Central memory CD8-positive, alpha-beta T cell (primary cell): Measurements from ENCODE around the gene IPO8.
A peak's percentile ranks its signal among the peaks of the same experiment; 100 is the strongest.

ENCODE experiments used
- ATAC-seq: fragments of 150-1000 bp; cut with Tn5 transposase; replicated peaks from 2 replicates; pipeline ENCODE4 v1.10.0; 2022; ENCODE audit warnings: mild to moderate bottlenecking, moderate FRiP score, moderate number of reproducible peaks; ENCODE audit not compliant: poor library complexity, severe bottlenecking; ENCODE audit errors: extremely low read depth
- DNase-seq, 2 donors: peaks; one replicate each; pipeline ENCODE4 v3.0.0; 2021; ENCODE audit warnings: low spot score in 2 of 2
- H3K27ac Mint-ChIP-seq: one replicate; pipeline ENCODE4 v1.8.0; 2022; ENCODE audit warnings: low read depth, mild to moderate bottlenecking, moderate library complexity, mixed read lengths
- H3K27me3 Mint-ChIP-seq: one replicate; pipeline ENCODE4 v1.8.0; 2022; ENCODE audit warnings: mixed read lengths
- H3K36me3 Mint-ChIP-seq: one replicate; pipeline ENCODE4 v1.8.0; 2022; ENCODE audit warnings: mild to moderate bottlenecking, moderate library complexity, mixed read lengths; ENCODE audit not compliant: insufficient read depth
- H3K4me1 Mint-ChIP-seq: one replicate; pipeline ENCODE4 v1.8.0; 2022; ENCODE audit warnings: mixed read lengths
- H3K4me3 Mint-ChIP-seq: one replicate; pipeline ENCODE4 v1.8.0; 2022; ENCODE audit warnings: mild to moderate bottlenecking, moderate library complexity, mixed read lengths
- H3K9me3 Mint-ChIP-seq: one replicate; pipeline ENCODE4 v1.8.0; 2022; ENCODE audit warnings: mixed read lengths

IPO8 gene

GRCh38 chr12:30695199-30696102, at the start of gene IPO8:
Gene IPO8, minus strand, starts transcription at chr12:30695869. Its CDS starts 222 bp downstream, at chr12:30695647.
- H3K27ac Mint-ChIP-seq = peak within 1 kb of the TSS; percentile 94
- no peaks in the 10 kb centered on the region for H3K27me3 Mint-ChIP-seq
- ATAC-seq (peak; percentile 84), DNase-seq (peak; percentile 65 to 72)
- H3K4me3 Mint-ChIP-seq = peak within 1 kb of the TSS; percentile 95
- peaks cover 36% of the 10 kb centered on the region for H3K4me1 Mint-ChIP-seq
- H3K36me3 Mint-ChIP-seq = peaks cover 6% of the 10 kb centered on the region
- no peaks in the 10 kb centered on the region for H3K9me3 Mint-ChIP-seq

GRCh38 chr12:30744321-30744720, 48.7 kb upstream of the IPO8 start:
- ATAC-seq = no peak
- Mint-ChIP-seq H3K27ac (no peak overlapping the region), H3K36me3 (peaks cover 10% of the 10 kb centered on the region), H3K9me3 (no peaks in the 10 kb centered on the region), H3K4me3 (no peak overlapping the region), H3K27me3 (no peaks in the 10 kb centered on the region), H3K4me1 (peaks cover 21% of the 10 kb centered on the region)
- DNase-seq = no peak

- Mint-ChIP-seq H3K4me3 (no peak overlapping the region), H3K27ac (no peak overlapping the region), H3K4me1 (peaks cover 17% of the 10 kb centered on the region), H3K27me3 (no peaks in the 10 kb centered on the region), H3K36me3 (peaks cover 20% of the 10 kb centered on the region), H3K9me3 (no peaks in the 10 kb centered on the region)
- ATAC-seq = no peak
- DNase-seq = no peak
Observed at GRCh38 chr12:30740274-30740673, 44.6 kb upstream of the IPO8 start.

- H3K9me3 Mint-ChIP-seq = no peaks in the 10 kb centered on the region
- peaks cover 17% of the 10 kb centered on the region for H3K4me1 Mint-ChIP-seq
- ATAC-seq (no peak), DNase-seq (no peak)
- H3K4me3 Mint-ChIP-seq = no peak overlapping the region
- H3K27ac Mint-ChIP-seq = no peak overlapping the region
- no peaks in the 10 kb centered on the region for H3K27me3 Mint-ChIP-seq
- peaks cover 24% of the 10 kb centered on the region for H3K36me3 Mint-ChIP-seq
Observed at GRCh38 chr12:30739020-30739419, 43.4 kb upstream of the IPO8 start.

GRCh38 chr12:30732954-30733637, 37.4 kb upstream of the IPO8 start:
- H3K4me1 Mint-ChIP-seq = peaks cover 10% of the 10 kb centered on the region
- no peak overlapping the region for H3K27ac Mint-ChIP-seq
- no peaks in the 10 kb centered on the region for H3K9me3 Mint-ChIP-seq

GRCh38 chr12:30730011-30730410, 34.3 kb upstream of the IPO8 start:
- no peak for DNase-seq
- Mint-ChIP-seq H3K27me3 (no peaks in the 10 kb centered on the region), H3K27ac (no peak overlapping the region), H3K4me1 (peaks cover 7% of the 10 kb centered on the region), H3K4me3 (no peak overlapping the region), H3K9me3 (no peaks in the 10 kb centered on the region), H3K36me3 (peaks cover 23% of the 10 kb centered on the region)
- ATAC-seq = no peak

More at GRCh38 chr12:30732954-30733637, 37.4 kb upstream of the IPO8 start:
- H3K36me3 Mint-ChIP-seq = peaks cover 27% of the 10 kb centered on the region
- no peaks in the 10 kb centered on the region for H3K27me3 Mint-ChIP-seq
- H3K4me3 Mint-ChIP-seq = no peak overlapping the region
- DNase-seq = no peak
- no peak for ATAC-seq

GRCh38 chr12:30729547-30729946, 33.9 kb upstream of the IPO8 start:
- DNase-seq (no peak), ATAC-seq (no peak)
- no peaks in the 10 kb centered on the region for H3K9me3 Mint-ChIP-seq
- peaks cover 21% of the 10 kb centered on the region for H3K36me3 Mint-ChIP-seq
- no peak overlapping the region for H3K27ac Mint-ChIP-seq
- H3K27me3 Mint-ChIP-seq = no peaks in the 10 kb centered on the region
- H3K4me3 Mint-ChIP-seq = no peak overlapping the region
- H3K4me1 Mint-ChIP-seq = peaks cover 7% of the 10 kb centered on the region

GRCh38 chr12:30726647-30727046, 31.0 kb upstream of the IPO8 start:
- Mint-ChIP-seq H3K4me1 (peaks cover 7% of the 10 kb centered on the region), H3K4me3 (no peak overlapping the region), H3K27ac (no peak overlapping the region), H3K27me3 (no peaks in the 10 kb centered on the region), H3K36me3 (peaks cover 34% of the 10 kb centered on the region), H3K9me3 (no peaks in the 10 kb centered on the region)
- DNase-seq = no peak
- no peak for ATAC-seq

- DNase-seq (no peak), ATAC-seq (no peak)
- Mint-ChIP-seq H3K36me3 (peaks cover 36% of the 10 kb centered on the region), H3K4me3 (no peak overlapping the region), H3K9me3 (no peaks in the 10 kb centered on the region), H3K27me3 (no peaks in the 10 kb centered on the region), H3K4me1 (peaks cover 7% of the 10 kb centered on the region), H3K27ac (no peak overlapping the region)
Observed at GRCh38 chr12:30725739-30726138, 30.1 kb upstream of the IPO8 start.

- H3K27me3 Mint-ChIP-seq = no peaks in the 10 kb centered on the region
- no peaks in the 10 kb centered on the region for H3K9me3 Mint-ChIP-seq
- H3K4me3 Mint-ChIP-seq = no peak overlapping the region
- H3K36me3 Mint-ChIP-seq = peaks cover 34% of the 10 kb centered on the region
- H3K27ac Mint-ChIP-seq = no peak overlapping the region
- DNase-seq (no peak), ATAC-seq (no peak)
- no peaks in the 10 kb centered on the region for H3K4me1 Mint-ChIP-seq
Observed at GRCh38 chr12:30719060-30719459, 23.4 kb upstream of the IPO8 start.

- Mint-ChIP-seq H3K4me1 (no peaks in the 10 kb centered on the region), H3K9me3 (no peaks in the 10 kb centered on the region), H3K27me3 (no peaks in the 10 kb centered on the region), H3K4me3 (no peak overlapping the region), H3K27ac (no peak overlapping the region), H3K36me3 (peaks cover 4% of the 10 kb centered on the region)
- DNase-seq (no peak), ATAC-seq (no peak)
Observed at GRCh38 chr12:30707613-30708342, 12.1 kb upstream of the IPO8 start.

- Mint-ChIP-seq H3K4me1 (no peaks in the 10 kb centered on the region), H3K9me3 (no peaks in the 10 kb centered on the region), H3K27me3 (no peaks in the 10 kb centered on the region), H3K27ac (no peak overlapping the region), H3K4me3 (no peak overlapping the region), H3K36me3 (no peaks in the 10 kb centered on the region)
- ATAC-seq = no peak
- no peak for DNase-seq
Observed at GRCh38 chr12:30706476-30706875, 10.8 kb upstream of the IPO8 start.
